Hepatocyte (in vitro differentiated cells): Measurements from ENCODE around the gene CAMK1. TPM values are rescaled to one million over a fixed set of nuclear protein-coding genes. Genes with fewer than 3 reads are reported as not detected.

Source experiments
- DNase-seq: peaks from one replicate; pipeline ENCODE4 v3.0.0-alpha.2; 2016; ENCODE audit warnings: low spot score
- H2AFZ ChIP-seq: fragments of 200-600 bp; sonication (generic); 2 replicates; pipeline ENCODE4 v1.6.0; 2016; ENCODE audit warnings: antibody characterized with exemption, mild to moderate bottlenecking
- H3K27ac ChIP-seq: fragments of 200-600 bp; sonication (generic); 2 replicates; pipeline ENCODE4 v1.5.1; 2016; ENCODE audit warnings: mild to moderate bottlenecking
- H3K27me3 ChIP-seq: fragments of 200-600 bp; sonication (generic); 2 replicates; pipeline ENCODE4 v1.6.1; 2016
- H3K36me3 ChIP-seq: fragments of 200-600 bp; sonication (generic); replicated peaks from 2 replicates; pipeline ENCODE4 v1.5.1; 2016; ENCODE audit warnings: low read depth; ENCODE audit not compliant: insufficient read depth
- H3K4me1 ChIP-seq: fragments of 200-600 bp; sonication (generic); 2 replicates; pipeline ENCODE4 v1.5.1; 2016; ENCODE audit warnings: mild to moderate bottlenecking, moderate library complexity; ENCODE audit not compliant: insufficient read depth
- H3K4me2 ChIP-seq: fragments of 200-600 bp; sonication (generic); 2 replicates; pipeline ENCODE4 v1.6.0; 2016
- H3K4me3 ChIP-seq: fragments of 200-600 bp; sonication (generic); 2 replicates; pipeline ENCODE4 v1.5.1; 2016; ENCODE audit warnings: mild to moderate bottlenecking
- H3K79me2 ChIP-seq: fragments of 200-600 bp; sonication (generic); 2 replicates; pipeline ENCODE4 v1.6.0; 2017; ENCODE audit warnings: mild to moderate bottlenecking
- H3K9me2 ChIP-seq: fragments of 200-600 bp; sonication (generic); replicated peaks from 2 replicates; pipeline ENCODE4 v1.6.0; 2017; ENCODE audit warnings: mild to moderate bottlenecking; ENCODE audit not compliant: insufficient read depth
- H3K9me3 ChIP-seq: fragments of 200-600 bp; sonication (generic); 2 replicates; pipeline ENCODE4 v1.5.1; 2016; ENCODE audit warnings: low read depth, mild to moderate bottlenecking
- H4K20me1 ChIP-seq: fragments of 200-600 bp; sonication (generic); 2 replicates; pipeline ENCODE4 v1.6.0; 2016; ENCODE audit warnings: mild to moderate bottlenecking; ENCODE audit not compliant: insufficient read depth, poor library complexity, severe bottlenecking
- CTCF ChIP-seq: fragments of 200-600 bp; sonication (generic); IDR thresholded peaks from 2 replicates; pipeline ENCODE4 v1.5.1; 2016; ENCODE audit warnings: antibody characterized with exemption, mild to moderate bottlenecking; ENCODE audit not compliant: poor library complexity
- EZH2 ChIP-seq: fragments of 200-600 bp; sonication (generic); IDR thresholded peaks from 2 replicates; pipeline ENCODE4 v1.6.1; 2016; ENCODE audit warnings: antibody characterized with exemption, mild to moderate bottlenecking, borderline replicate concordance
- EZH2phosphoT487 ChIP-seq: fragments of 200-600 bp; sonication (generic); IDR thresholded peaks from one replicate; pipeline ENCODE4 v1.6.1; 2018; ENCODE audit warnings: antibody characterized with exemption, mild to moderate bottlenecking, low read depth, moderate library complexity; ENCODE audit not compliant: unreplicated experiment, severe bottlenecking
- WGBS: methylation state at CpG from one replicate; pipeline ENCODE4 v1.1.6; 2016; ENCODE audit warnings: low lambda C conversion rate; ENCODE audit errors: missing lambda C conversion rate; 5-methylcytosine and 5-hydroxymethylcytosine counted together
- polyA plus RNA-seq: library from polyadenylated mRNA; unstranded; fragments of >200 nt; fragmentation: Nextera tagmentation; extraction: Ambion mirVana; gene quantifications from 2 replicates; pipeline ENCODE4 v1.2.1, GENCODE V29; 2016
- total RNA-seq: library from RNA; depleted of rRNA; stranded (reverse); fragments of >200 nt; gene quantifications from 2 replicates; pipeline ENCODE4 v1.2.3, GENCODE V29; 2014

CAMK1 gene
- total and polyA plus RNA-seq, 2 experiments from 2014 or later: 9.7 to 16.1 TPM

GRCh38 chr3:9797196-9797945 is 27.6 kb upstream of the CAMK1 start:
- H3K4me1 ChIP-seq: peaks cover 6% of the 10 kb centered on the region
- H3K27ac ChIP-seq: no peak overlapping the region
- H3K4me2 ChIP-seq: no peak overlapping the region
- WGBS: 97% methylated on average over 12 of the region's 12 CpGs
- H2AFZ ChIP-seq: no peak overlapping the region
- H4K20me1 ChIP-seq: peaks cover 8% of the 10 kb centered on the region
- no peaks in the 10 kb centered on the region for H3K9me3 ChIP-seq
- H3K36me3 ChIP-seq: peaks cover 6% of the 10 kb centered on the region
- TF ChIP-seq EZH2 (no peak), CTCF (no peak), EZH2phosphoT487 (no peak)
- peaks cover 56% of the 10 kb centered on the region for H3K79me2 ChIP-seq
- no peaks in the 10 kb centered on the region for H3K27me3 ChIP-seq
- H3K4me3 ChIP-seq: no peak overlapping the region
- DNase-seq: no peak
- H3K9me2 ChIP-seq: no peaks in the 10 kb centered on the region

GRCh38 chr3:9795207-9795606 is 25.5 kb upstream of the CAMK1 start:
- H3K27me3 ChIP-seq: no peaks in the 10 kb centered on the region
- DNase-seq: no peak
- H3K4me1 ChIP-seq: peaks cover 15% of the 10 kb centered on the region
- no peaks in the 10 kb centered on the region for H3K36me3 ChIP-seq
- 93% methylated on average over 5 of the region's 5 CpGs for WGBS
- H3K79me2 ChIP-seq: peaks cover 67% of the 10 kb centered on the region
- H2AFZ ChIP-seq: no peak overlapping the region
- no peak overlapping the region for H3K27ac ChIP-seq
- peaks cover 8% of the 10 kb centered on the region for H4K20me1 ChIP-seq
- no peak overlapping the region for H3K4me3 ChIP-seq
- no peak overlapping the region for H3K4me2 ChIP-seq
- H3K9me3 ChIP-seq: no peaks in the 10 kb centered on the region
- H3K9me2 ChIP-seq: no peaks in the 10 kb centered on the region
- TF ChIP-seq EZH2phosphoT487 (no peak), CTCF (no peak), EZH2 (no peak)

GRCh38 chr3:9794400-9794799 is 24.7 kb upstream of the CAMK1 start:
- Histone ChIP-seq H3K9me3 (no peaks in the 10 kb centered on the region), H4K20me1 (peaks cover 8% of the 10 kb centered on the region), H2AFZ (no peak overlapping the region), H3K36me3 (no peaks in the 10 kb centered on the region), H3K4me1 (peaks cover 15% of the 10 kb centered on the region), H3K79me2 (peaks cover 67% of the 10 kb centered on the region), H3K27ac (no peak overlapping the region), H3K9me2 (no peaks in the 10 kb centered on the region), H3K4me3 (no peak overlapping the region), H3K4me2 (peak overlapping the region; percentile 97), H3K27me3 (no peaks in the 10 kb centered on the region)
- no peak for DNase-seq
- TF ChIP-seq EZH2phosphoT487 (no peak), CTCF (no peak), EZH2 (no peak)
- 98% methylated on average over 11 of the region's 11 CpGs for WGBS
